Right cardiac atrium (tissue), 5 donors: ENCODE measurements around the gene MTX1. TPM values are rescaled to one million over a fixed set of nuclear protein-coding genes. Genes with fewer than 3 reads are reported as not detected.
"Not testable (repeated sequence)": the region's sequence is repeated elsewhere in the genome, so short reads cannot be mapped to it uniquely, and the experiment has no call there.

Experiments
- ATAC-seq, 2 donors: fragments of 200-7000 bp; cut with Tn5 transposase; one replicate each; pipeline versions ENCODE4 v1.8.0 to v1.9.1; 2020; ENCODE audit warnings: moderate library complexity in 2 of 2, mild to moderate bottlenecking in 1 of 2
- DNase-seq, 3 donors: peaks; one replicate each; pipeline ENCODE4 v3.0.0-alpha.2; 2020
- H3K27ac ChIP-seq: one replicate; pipeline ENCODE4 v1.5.1; 2013; ENCODE audit warnings: mild to moderate bottlenecking, low read length, control low read depth, moderate library complexity
- H3K27me3 ChIP-seq: one replicate; pipeline ENCODE4 v1.6.1; 2013; ENCODE audit not compliant: control insufficient read depth, insufficient read depth
- H3K4me1 ChIP-seq: one replicate; pipeline ENCODE4 v1.6.1; 2013; ENCODE audit warnings: low read length; ENCODE audit not compliant: control insufficient read depth, insufficient read depth
- H3K4me3 ChIP-seq: one replicate; pipeline ENCODE4 v1.5.1; 2013; ENCODE audit warnings: low read length, control low read depth
- H3K9me3 ChIP-seq: one replicate; pipeline ENCODE4 v1.6.1; 2013; ENCODE audit warnings: low read length; ENCODE audit not compliant: control insufficient read depth
- WGBS: extraction: QIAGEN DNeasy Blood & Tissue Kit; methylation state at CpG from one replicate; pipeline ENCODE4 v1.1.7; 2013; 5-methylcytosine and 5-hydroxymethylcytosine counted together
- intact Hi-C, 4 donors: fragments of 100-400 bp; cut with DNase I; formaldehyde crosslinking; loops; one replicate each; pipeline versions ENCODE4 v1.11.0 to v1.14.0; 2022 to 2023
- polyA plus RNA-seq: library from polyadenylated mRNA; stranded (reverse); fragments of 200-250 nt; gene quantifications from one replicate; pipeline ENCODE4 v1.2.3, GENCODE V29; 2013
- total RNA-seq, 4 donors: library from RNA; stranded (reverse); fragmentation: NEBNext Ultra II Directional; extraction: Animal tissue kit (Norgen Biotek cat#: 25700); gene quantifications; one replicate each; pipeline ENCODE4 v1.2.1, GENCODE V29; 2021
- donor health status: healthy with polysubstance abuse.
- donor health status: DM: no; HTN: yes; CAD: no.
- donor health status: DM: no; HTN: no; CAD: no.
- donor health status: DM: no; HTN: yes; CAD: no; lungs with severe emphysema.
- donor health status: DM: yes; HTN: yes; CAD: no.

MTX1 gene
- total and polyA plus RNA-seq, 5 donors = 20.1 to 31.9 (median 21.2) TPM

- 77% methylated on average over 4 of the region's 4 CpGs for WGBS
- peak overlapping the region; percentile 31 for H3K27ac ChIP-seq
- intact Hi-C loops = loop anchor here in 1 of 4 donors (2.0 kb wide), 1 partner anchor 18 kb away; no protein-coding TSS in a partner anchor
- DNase-seq (no peak), ATAC-seq (no peak)
- H3K4me3 ChIP-seq = no peak overlapping the region
- no peaks in the 10 kb centered on the region for H3K9me3 ChIP-seq
- H3K4me1 ChIP-seq = peaks cover 5% of the 10 kb centered on the region
- H3K27me3 ChIP-seq = no peaks in the 10 kb centered on the region
Measured at GRCh38 chr1:155210314-155211104, 2.0 kb downstream of the MTX1 start.

- H3K9me3 ChIP-seq, H3K4me1 ChIP-seq, H3K27ac ChIP-seq, H3K27me3 ChIP-seq, H3K4me3 ChIP-seq: not testable (repeated sequence)
- intact Hi-C loops = loop anchor here in 1 of 4 donors (2.0 kb wide), 1 partner anchor 17 kb away; no protein-coding TSS in a partner anchor
- ATAC-seq = peak in 1 of 2 donors; percentile 32
- WGBS = 44% methylated on average over 13 of the region's 13 CpGs
- peak; percentile 83 to 88 (median 85) for DNase-seq
Measured at GRCh38 chr1:155211381-155212050, 3.0 kb downstream of the MTX1 start.

GRCh38 chr1:155212051-155212440 is 3.6 kb downstream of the MTX1 start:
- H3K4me1 ChIP-seq, DNase-seq, H3K27me3 ChIP-seq, H3K27ac ChIP-seq, H3K4me3 ChIP-seq, ATAC-seq, intact Hi-C loops, H3K9me3 ChIP-seq: not testable (repeated sequence)
- WGBS = 66% methylated on average over 7 of the region's 7 CpGs

GRCh38 chr1:155214702-155215101 is 6.2 kb downstream of the MTX1 start:
- H3K27me3 ChIP-seq, H3K4me3 ChIP-seq, ATAC-seq, H3K9me3 ChIP-seq, H3K27ac ChIP-seq, intact Hi-C loops, H3K4me1 ChIP-seq, DNase-seq: not testable (repeated sequence)
- WGBS = 74% methylated on average over 9 of the region's 10 CpGs

- Histone ChIP-seq H3K27ac (peak overlapping the region; percentile 27), H3K4me1 (no peaks in the 10 kb centered on the region), H3K4me3 (peak overlapping the region; percentile 34), H3K27me3 (no peaks in the 10 kb centered on the region), H3K9me3 (peaks cover 5% of the 10 kb centered on the region)
- intact Hi-C loops = no loop called here
- 40% methylated on average over 7 of the region's 7 CpGs for WGBS
- DNase-seq (no peak), ATAC-seq (peak; percentile 58 to 71)
Measured at GRCh38 chr1:155218854-155219591, 10.5 kb downstream of the MTX1 start.

- H3K4me1 ChIP-seq = no peaks in the 10 kb centered on the region
- no peaks in the 10 kb centered on the region for H3K27me3 ChIP-seq
- intact Hi-C loops = loop anchor here in 2 of 4 donors (10.0 kb wide), 1 partner anchor 45 kb away; the partner anchor contains the start of genes KRTCAP2 (in 2 of the 2) and TRIM46 (in 2 of the 2)
- DNase-seq (no peak), ATAC-seq (peak in 1 of 2 donors; percentile 56)
- peak overlapping the region; percentile 34 for H3K4me3 ChIP-seq
- 7% methylated on average over 1 of the region's 1 CpG for WGBS
- H3K9me3 ChIP-seq = peaks cover 5% of the 10 kb centered on the region
- peak overlapping the region; percentile 27 for H3K27ac ChIP-seq
Measured at GRCh38 chr1:155219592-155220031, 11.1 kb downstream of the MTX1 start.

- not testable (repeated sequence) for H3K27ac ChIP-seq, DNase-seq, H3K4me3 ChIP-seq, ATAC-seq, H3K4me1 ChIP-seq, H3K27me3 ChIP-seq, H3K9me3 ChIP-seq
- intact Hi-C loops = loop anchor here in 2 of 4 donors (10.0 kb wide), 1 partner anchor 46 kb away; the partner anchor contains the start of genes KRTCAP2 (in 2 of the 2) and TRIM46 (in 2 of the 2)
- WGBS = 84% methylated on average over 10 of the region's 10 CpGs
Measured at GRCh38 chr1:155220211-155220965, 11.9 kb downstream of the MTX1 start.

- no peak overlapping the region for H3K27ac ChIP-seq
Measured at GRCh38 chr1:155223047-155223446, 14.6 kb downstream of the MTX1 start.

GRCh38 chr1:155225404-155225759 is 16.9 kb downstream of the MTX1 start:
- not testable (repeated sequence) for H3K4me1 ChIP-seq, DNase-seq, H3K4me3 ChIP-seq, ATAC-seq, H3K27me3 ChIP-seq, H3K27ac ChIP-seq, H3K9me3 ChIP-seq
- WGBS = 95% methylated on average over 8 of the region's 8 CpGs
- intact Hi-C loops = loop anchor here in 2 of 4 donors (10.0 kb wide), 1 partner anchor 51 kb away; the partner anchor contains the start of genes KRTCAP2 (in 2 of the 2) and TRIM46 (in 2 of the 2)

More at GRCh38 chr1:155223047-155223446, 14.6 kb downstream of the MTX1 start:
- H3K9me3 ChIP-seq = peaks cover 8% of the 10 kb centered on the region
- DNase-seq = no peak
- H3K4me1 ChIP-seq = no peaks in the 10 kb centered on the region
- no peaks in the 10 kb centered on the region for H3K27me3 ChIP-seq
- no peak overlapping the region for H3K4me3 ChIP-seq
- 80% methylated on average over 7 of the region's 7 CpGs for WGBS
- intact Hi-C loops = loop anchor here in 2 of 4 donors (10.0 kb wide), 1 partner anchor 48 kb away; the partner anchor contains the start of genes KRTCAP2 (in 2 of the 2) and TRIM46 (in 2 of the 2)
- no peak for ATAC-seq
